GM18867 (cell line): ENCODE measurements around the gene RHBDF1.
"Not testable (repeated sequence)": the region's sequence is repeated elsewhere in the genome, so short reads cannot be mapped to it uniquely, and the experiment has no call there.

Experiments
- ATAC-seq: cut with Tn5 transposase; IDR thresholded peaks from one replicate; pipeline ENCODE4 v1.9.1; 2021; ENCODE audit warnings: mild to moderate bottlenecking, moderate library complexity; ENCODE audit not compliant: unreplicated experiment

The RHBDF1 gene

DNA sequence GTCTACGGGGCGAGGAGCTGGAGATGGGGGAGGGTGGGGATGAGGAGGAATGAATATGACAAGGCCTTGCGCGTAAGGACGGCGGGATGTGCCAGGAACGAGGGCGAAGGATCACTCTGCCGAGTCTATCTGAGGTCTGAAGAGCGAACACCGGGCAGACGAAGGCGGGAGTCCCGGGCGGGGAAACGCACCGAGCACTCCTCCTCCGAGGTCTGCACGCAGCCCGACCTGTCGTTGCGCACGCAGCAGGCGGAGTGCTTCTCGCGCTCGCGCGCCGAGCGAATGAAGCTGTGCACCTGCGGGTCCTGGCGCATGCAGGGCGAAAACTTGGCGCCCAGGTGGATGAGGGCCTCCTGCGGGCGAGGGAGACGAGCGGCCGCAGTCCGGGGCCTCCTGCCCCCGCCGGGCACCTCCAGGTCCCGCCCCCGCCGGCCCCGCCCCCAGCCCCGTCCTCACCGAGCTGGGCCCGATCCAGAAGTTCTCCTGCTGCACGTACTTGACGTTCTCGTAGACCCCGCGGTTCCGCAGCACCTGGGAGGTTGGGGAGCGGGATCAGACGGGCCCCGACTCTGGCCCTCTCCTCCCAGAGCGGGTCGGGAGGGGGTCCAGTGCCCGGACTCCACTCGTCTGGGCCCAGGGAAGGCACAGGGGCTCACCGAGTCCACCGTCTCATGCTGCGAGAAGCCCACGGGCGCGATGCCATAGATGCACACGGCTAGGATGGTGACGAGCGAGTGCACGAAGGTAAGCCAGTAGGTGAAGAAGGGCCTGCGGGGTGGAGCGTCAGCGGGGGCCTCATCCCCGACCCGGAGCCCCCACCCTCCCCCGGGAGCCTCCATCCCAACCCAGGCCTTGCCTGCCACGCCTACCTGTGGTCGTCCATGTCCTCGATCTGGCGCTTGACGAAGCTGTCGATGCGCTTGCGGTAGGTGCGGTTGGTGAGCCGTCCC is 11.2 kb downstream of the RHBDF1 start:
- no peak for ATAC-seq

DNA sequence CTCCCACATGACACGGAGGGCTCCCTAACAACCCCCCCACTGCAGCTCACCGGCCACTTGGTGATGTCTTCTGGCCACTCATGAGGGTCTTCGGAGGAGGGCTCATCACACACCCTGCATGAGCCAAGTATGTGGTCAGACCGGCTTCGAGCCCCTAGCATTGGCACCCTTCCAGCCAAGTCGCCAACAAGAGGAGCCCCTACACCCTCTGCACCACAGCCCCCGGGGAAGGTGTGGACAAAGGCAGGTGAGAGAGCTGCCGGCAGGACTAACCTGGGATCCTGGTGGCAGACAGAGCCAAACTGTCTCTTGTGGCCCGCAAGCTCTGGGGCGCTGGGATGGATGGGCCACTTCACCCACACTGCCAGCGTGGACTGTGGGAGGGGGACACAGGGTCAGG is 12.3 kb downstream of the RHBDF1 start:
- no peak for ATAC-seq

DNA sequence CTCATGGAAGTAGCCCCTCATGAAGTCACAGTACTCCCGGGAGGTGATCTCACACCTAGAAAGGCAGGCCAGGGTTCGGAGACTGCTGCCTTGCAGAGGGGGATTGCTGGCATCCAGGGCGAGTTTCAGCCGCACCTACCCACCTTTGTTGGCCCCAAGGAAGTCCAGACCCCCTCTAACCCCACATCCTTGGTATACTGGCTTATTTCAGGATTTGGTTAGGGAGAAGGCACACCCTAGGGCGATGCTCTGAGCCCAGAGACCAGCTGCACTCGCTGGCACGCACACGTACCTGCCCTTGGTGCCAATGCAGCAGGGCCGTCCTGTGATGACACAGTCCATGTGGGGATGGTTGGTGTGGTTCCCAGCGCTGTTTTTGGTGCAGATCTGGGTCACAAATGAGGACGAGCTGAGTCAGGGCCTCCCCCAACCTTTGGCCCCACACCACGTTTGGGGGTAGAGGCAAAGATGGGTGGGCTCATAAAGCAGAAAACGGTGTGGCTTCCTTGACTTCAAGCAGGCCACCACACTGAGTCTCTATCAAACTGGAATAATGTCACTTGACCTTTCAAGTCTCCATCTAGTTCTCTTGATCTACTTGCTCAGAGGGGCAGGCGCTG is 12.9 kb downstream of the RHBDF1 start:
- no peak for ATAC-seq

DNA sequence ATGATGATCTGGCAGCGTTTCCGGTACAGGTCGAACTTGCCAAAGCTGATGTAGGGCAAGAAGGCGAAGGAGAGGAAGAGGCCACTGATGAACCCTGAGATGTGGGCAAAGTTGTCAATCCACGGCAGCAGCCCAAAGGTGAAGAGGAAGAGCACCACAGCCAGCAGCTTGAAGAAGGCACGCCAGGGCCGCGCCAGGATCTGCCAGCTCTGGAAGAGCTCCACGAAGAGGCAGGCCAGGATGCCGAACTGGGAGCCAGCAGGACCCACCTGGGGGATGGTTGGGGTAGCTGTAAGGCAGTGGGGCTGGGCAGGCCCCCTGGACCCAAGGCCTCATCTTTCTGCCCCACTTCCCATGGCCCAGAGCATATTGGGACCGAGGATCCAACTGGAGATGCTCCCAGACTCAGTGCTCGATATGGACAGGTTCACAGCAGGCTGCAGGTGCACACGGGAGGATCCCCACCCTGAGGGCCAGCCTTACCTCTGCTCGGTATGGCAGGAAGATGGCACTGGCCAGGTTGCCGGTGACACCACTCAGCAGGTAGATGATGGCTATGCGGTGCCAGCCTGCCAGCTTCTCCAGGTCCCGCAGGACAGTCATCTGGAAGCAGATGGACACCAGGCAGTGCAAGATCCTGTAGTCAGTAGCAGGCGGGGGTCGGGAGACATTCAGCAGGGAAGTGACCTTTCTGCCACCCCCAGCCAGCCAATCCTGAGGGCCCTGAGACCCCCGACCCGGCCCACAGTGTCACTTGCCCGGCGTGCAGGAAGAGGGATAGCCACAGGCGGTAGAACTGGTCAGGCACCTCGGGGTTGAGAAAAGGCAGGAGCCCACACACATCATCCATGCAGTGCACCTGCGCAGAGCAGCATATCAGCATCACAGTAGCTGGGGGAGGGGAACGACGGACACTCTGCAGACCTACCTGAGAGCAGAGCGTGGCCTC is 13.7 kb downstream of the RHBDF1 start:
- ATAC-seq: no peak

DNA sequence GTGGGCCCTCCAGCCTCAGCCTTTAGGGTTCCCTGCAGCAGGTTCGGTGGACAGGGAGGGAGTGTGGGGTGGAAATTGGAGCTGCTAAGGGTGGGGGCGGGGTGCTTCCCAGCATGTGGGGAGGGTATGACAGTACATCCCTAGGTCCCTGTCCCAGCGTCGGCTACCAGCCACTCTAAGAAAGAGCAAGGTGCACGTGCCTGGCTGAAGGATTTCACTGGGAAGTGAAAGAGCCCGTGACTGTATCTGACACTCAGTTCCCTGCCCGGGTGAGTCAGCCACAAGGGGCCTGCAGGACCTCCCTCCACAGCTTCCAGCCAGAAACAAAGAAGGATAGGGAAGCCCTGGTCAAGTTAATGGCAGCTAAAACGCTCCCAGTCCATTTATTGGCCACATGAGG is 14.7 kb downstream of the RHBDF1 start:
- no peak for ATAC-seq

- no peak for ATAC-seq
These were observed 16.1 kb downstream of the RHBDF1 start for GRCh38 chr16:56231-56927.

DNA sequence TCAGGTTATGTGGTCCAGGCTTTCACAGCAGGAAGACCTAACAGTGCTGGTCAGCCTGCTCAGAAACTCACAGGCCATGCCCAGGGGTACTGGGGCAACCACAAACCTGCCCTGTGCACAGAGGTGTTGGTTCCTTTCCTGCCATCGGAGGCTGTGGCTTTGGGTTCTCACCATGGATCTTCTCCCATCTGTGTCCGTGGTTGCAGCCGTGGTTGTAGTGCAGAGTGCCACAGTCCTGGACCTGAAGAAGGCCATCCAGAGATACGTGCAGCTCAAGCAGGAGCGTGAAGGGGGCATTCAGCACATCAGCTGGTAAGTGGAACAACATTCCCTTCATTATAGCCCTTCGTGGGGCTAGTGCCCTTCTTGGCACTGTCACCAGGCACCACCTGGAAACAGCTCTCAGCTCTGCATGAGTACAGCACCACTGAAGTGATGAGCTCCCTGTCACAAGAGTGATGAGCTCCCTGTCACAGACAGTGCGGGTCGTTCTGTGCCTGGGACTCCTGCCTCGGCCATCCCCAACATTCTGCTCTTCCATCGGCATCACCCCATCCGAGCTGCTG is 16.8 kb downstream of the RHBDF1 start:
- no peak for ATAC-seq

GRCh38 chr16:54237-54581 is 18.2 kb downstream of the RHBDF1 start:
- ATAC-seq: no peak

- peak; percentile 89 for ATAC-seq
These were observed 18.8 kb downstream of the RHBDF1 start, which contains the start of the genes POLR3K and SNRNP25 for GRCh38 chr16:53346-54236. TSS of gene POLR3K (minus strand) at chr16:53608. CDS start at chr16:53586, 22 bp downstream. TSS of gene SNRNP25 (plus strand) at chr16:53828. CDS start at chr16:54017, 189 bp downstream.

GRCh38 chr16:50769-51591 is 21.5 kb downstream of the RHBDF1 start:
- no peak for ATAC-seq

DNA sequence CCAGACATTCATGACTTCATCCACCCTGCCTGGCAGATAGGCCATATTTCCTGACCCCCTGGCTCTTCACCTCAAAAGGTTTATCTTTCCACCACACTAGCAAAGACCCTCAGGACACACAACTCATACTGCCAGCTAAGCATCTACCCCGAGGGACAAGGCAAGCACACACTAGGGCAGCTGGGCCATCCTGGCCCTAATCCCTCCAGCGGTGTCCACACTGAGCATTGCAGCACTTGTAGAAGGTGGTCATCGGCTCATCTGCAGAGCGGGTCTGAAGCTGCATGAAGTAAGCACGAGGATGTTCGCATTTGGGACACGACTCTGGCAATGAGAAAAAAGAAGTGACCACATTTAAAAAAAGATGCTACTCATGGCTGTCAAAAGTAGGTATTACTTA is 25.2 kb downstream of the RHBDF1 start:
- ATAC-seq: no peak

- ATAC-seq: not testable (repeated sequence)
These were observed 25.9 kb downstream of the RHBDF1 start for GRCh38 chr16:46510-46909.

DNA sequence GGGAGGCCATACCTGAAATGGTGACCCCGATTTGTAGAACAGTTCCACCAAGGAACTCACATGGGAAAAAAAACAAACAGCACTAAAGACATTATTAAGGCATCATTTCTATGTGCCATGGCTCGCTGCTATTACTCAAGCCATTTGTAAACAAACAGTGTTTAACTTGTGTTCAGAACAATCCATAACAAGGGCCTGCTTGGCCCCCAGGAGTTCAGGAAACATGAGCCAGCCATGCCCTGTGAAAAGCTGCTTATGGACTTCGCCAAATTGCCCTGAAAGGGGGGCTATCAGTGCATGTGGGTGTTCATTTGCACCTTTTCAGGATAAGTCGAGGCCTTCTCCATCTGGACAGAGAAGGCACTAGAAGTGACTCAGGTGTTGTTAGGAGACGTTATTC is 27.0 kb downstream of the RHBDF1 start:
- no peak for ATAC-seq

- no peak for ATAC-seq
These were observed 27.8 kb downstream of the RHBDF1 start for GRCh38 chr16:44655-45054.

DNA sequence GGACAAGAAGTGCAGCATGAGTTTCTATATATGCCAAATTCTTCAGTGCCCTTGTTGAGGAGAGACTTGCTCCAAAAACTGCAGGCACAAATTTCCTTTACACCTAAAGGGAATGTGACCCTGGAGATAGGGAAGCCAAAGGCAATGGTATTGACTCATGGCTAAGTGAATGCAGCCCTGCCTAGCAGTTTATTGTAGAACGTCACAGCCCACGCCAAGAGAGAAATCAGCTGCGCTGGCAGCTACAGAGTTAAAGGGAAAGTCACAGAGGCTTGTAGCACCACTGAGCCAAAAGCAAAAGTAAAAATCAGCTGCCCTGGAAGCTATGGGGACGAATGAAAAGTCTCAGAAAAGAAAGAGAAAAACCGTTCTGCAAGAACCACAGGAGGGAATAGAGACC is 29.1 kb downstream of the RHBDF1 start:
- no peak for ATAC-seq

DNA sequence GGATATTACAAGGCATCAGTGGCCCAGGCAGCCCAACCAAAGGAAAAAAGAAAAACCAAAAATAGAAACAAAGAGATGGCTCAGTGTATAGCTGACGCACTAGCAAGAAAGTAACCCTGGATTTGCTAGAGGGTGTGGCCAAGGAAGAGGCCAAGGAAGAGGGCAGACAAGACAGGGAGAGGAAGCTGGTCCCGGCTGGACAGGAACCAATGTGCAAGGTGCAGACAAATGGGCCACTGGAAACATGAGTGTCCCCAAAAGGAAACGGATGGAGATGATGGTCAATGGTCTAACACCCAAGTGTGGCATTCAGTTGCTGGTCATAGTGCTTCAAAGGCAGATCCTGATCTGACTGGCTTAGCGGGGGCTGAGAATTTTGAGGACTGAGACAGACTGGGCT is 29.7 kb downstream of the RHBDF1 start:
- ATAC-seq: no peak

- ATAC-seq: no peak
These were observed 30.4 kb downstream of the RHBDF1 start for GRCh38 chr16:42069-42457.

GRCh38 chr16:41439-42068 is 30.9 kb downstream of the RHBDF1 start:
- ATAC-seq: no peak
